RWPE2 (cell line): ENCODE data around the gene HTR1D.
A peak's percentile ranks its signal among the peaks of the same experiment; 100 is the strongest.

Experiments
- ATAC-seq: fragments of 200-7000 bp; cut with Tn5 transposase; 3 replicates; pipeline ENCODE4 v1.9.1; 2021; ENCODE audit warnings: low read depth
- DNase-seq: peaks from one replicate; pipeline ENCODE4 v3.0.0-alpha.2; 2020; ENCODE audit warnings: low spot score
- H3K27ac ChIP-seq: fragments of 450-650 bp; 2 replicates; pipeline ENCODE4 v1.5.1; 2017; ENCODE audit warnings: mild to moderate bottlenecking; ENCODE audit not compliant: poor library complexity, severe bottlenecking
- H3K27me3 ChIP-seq: fragments of 250-450 bp; sonication (Bioruptor Pico); 2 replicates; pipeline ENCODE4 v1.5.1; 2021; ENCODE audit warnings: mild to moderate bottlenecking, moderate library complexity; ENCODE audit not compliant: insufficient read depth, poor library complexity, severe bottlenecking
- H3K36me3 ChIP-seq: fragments of 250-450 bp; sonication (Bioruptor Pico); 2 replicates; pipeline ENCODE4 v1.5.1; 2020; ENCODE audit warnings: low read depth, mild to moderate bottlenecking, moderate library complexity
- H3K4me1 ChIP-seq: fragments of 250-450 bp; sonication (Bioruptor Pico); 2 replicates; pipeline ENCODE4 v1.5.1; 2021; ENCODE audit warnings: mild to moderate bottlenecking, moderate library complexity; ENCODE audit not compliant: insufficient read depth, poor library complexity, severe bottlenecking
- H3K4me3 ChIP-seq: fragments of 250-450 bp; sonication (Bioruptor Pico); 2 replicates; pipeline ENCODE4 v1.5.1; 2021; ENCODE audit warnings: mild to moderate bottlenecking, moderate library complexity; ENCODE audit not compliant: severe bottlenecking
- H3K9me3 ChIP-seq: fragments of 250-450 bp; sonication (Bioruptor Pico); 2 replicates; pipeline ENCODE4 v1.5.1; 2021; ENCODE audit warnings: mild to moderate bottlenecking, moderate library complexity; ENCODE audit not compliant: severe bottlenecking
- TF ChIP-seq, protein P1 (sequence below): fragments of 450-650 bp; IDR thresholded peaks from one replicate; pipeline ENCODE4 v1.5.1; 2017; ENCODE audit warnings: mild to moderate bottlenecking, moderate library complexity; ENCODE audit not compliant: poor library complexity, severe bottlenecking

Gene HTR1D

DNA sequence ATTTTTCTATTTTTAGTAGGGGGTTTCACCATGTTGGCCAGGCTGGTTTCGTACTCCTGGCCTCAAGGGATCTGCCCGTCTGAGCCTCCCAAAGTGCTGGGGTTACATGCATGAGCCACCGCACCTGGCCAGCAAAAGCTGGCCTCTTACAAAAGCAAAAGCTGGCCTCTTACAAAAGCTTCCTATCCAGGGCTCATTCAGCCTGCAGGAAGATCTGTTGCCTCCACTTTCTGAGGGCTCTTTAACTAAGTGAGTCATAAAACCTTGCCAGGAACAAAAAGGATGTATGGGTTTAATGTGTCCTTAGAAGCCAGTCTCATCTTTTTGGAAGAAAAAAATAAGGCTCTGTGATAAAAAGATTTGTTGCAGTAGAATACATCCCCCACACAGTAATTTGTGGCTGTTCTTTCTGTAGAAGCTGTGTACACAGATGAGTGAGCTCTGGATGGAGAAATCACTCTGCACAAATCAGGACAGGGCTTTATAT, 15.0 kb downstream of the HTR1D start:
- TF ChIP-seq, protein P1, sequence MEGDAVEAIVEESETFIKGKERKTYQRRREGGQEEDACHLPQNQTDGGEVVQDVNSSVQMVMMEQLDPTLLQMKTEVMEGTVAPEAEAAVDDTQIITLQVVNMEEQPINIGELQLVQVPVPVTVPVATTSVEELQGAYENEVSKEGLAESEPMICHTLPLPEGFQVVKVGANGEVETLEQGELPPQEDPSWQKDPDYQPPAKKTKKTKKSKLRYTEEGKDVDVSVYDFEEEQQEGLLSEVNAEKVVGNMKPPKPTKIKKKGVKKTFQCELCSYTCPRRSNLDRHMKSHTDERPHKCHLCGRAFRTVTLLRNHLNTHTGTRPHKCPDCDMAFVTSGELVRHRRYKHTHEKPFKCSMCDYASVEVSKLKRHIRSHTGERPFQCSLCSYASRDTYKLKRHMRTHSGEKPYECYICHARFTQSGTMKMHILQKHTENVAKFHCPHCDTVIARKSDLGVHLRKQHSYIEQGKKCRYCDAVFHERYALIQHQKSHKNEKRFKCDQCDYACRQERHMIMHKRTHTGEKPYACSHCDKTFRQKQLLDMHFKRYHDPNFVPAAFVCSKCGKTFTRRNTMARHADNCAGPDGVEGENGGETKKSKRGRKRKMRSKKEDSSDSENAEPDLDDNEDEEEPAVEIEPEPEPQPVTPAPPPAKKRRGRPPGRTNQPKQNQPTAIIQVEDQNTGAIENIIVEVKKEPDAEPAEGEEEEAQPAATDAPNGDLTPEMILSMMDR: no peak
- Histone ChIP-seq H3K27ac (peak overlapping the region; percentile 64), H3K36me3 (no peaks in the 10 kb centered on the region), H3K4me3 (no peak overlapping the region), H3K4me1 (peaks cover 22% of the 10 kb centered on the region), H3K9me3 (no peaks in the 10 kb centered on the region), H3K27me3 (no peaks in the 10 kb centered on the region)
- ATAC-seq: peak; percentile 72
- no peak for DNase-seq

GRCh38 chr1:23200883-23201282, 16.4 kb downstream of the HTR1D start:
- H3K36me3 ChIP-seq: no peaks in the 10 kb centered on the region
- DNase-seq (no peak), ATAC-seq (no peak)
- H3K27me3 ChIP-seq: no peaks in the 10 kb centered on the region
- TF ChIP-seq, protein P1: no peak
- no peaks in the 10 kb centered on the region for H3K9me3 ChIP-seq
- no peak overlapping the region for H3K4me3 ChIP-seq
- H3K4me1 ChIP-seq: peaks cover 36% of the 10 kb centered on the region
- H3K27ac ChIP-seq: peak overlapping the region; percentile 64

DNA sequence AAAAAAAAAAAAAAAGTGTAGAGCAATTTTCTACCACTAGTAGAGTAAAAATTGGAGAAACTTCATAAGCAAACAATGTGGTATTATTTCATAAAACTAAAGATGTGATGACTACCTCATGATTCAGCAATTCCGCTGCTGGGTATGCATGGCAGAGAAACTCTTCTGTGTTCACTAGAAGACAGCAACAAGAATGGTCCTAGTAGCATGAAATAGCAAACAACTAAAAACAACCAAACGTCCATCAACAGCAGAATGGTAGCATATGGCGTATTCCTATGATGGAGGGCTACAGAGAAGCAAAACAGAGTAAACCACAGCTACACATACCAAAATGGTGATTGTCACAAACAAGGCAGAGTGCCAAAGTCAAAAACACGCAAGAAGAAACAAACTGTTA, 18.9 kb downstream of the HTR1D start:
- Histone ChIP-seq H3K9me3 (no peaks in the 10 kb centered on the region), H3K4me1 (peaks cover 54% of the 10 kb centered on the region), H3K27me3 (no peaks in the 10 kb centered on the region), H3K36me3 (no peaks in the 10 kb centered on the region), H3K27ac (peak overlapping the region; percentile 95), H3K4me3 (no peak overlapping the region)
- no peak for DNase-seq
- ATAC-seq: peak; percentile 58
- TF ChIP-seq, protein P1: peak; percentile 39

GRCh38 chr1:23196627-23197328, 20.5 kb downstream of the HTR1D start:
- TF ChIP-seq, protein P1: no peak
- Histone ChIP-seq H3K27ac (peak overlapping the region; percentile 95), H3K4me3 (no peak overlapping the region), H3K27me3 (no peaks in the 10 kb centered on the region), H3K4me1 (peaks cover 47% of the 10 kb centered on the region), H3K36me3 (no peaks in the 10 kb centered on the region), H3K9me3 (no peaks in the 10 kb centered on the region)
- DNase-seq: peak; percentile 91
- ATAC-seq: peak; percentile 87
